HepG2 (cell line): ENCODE results near the gene CCDC80. TPM values are rescaled to one million over a fixed set of nuclear protein-coding genes. Genes with fewer than 3 reads are reported as not detected.

Experiments used
- ATAC-seq: fragments of 200-7000 bp; cut with Tn5 transposase; 3 replicates; pipeline ENCODE4 v1.9.1; 2020; ENCODE audit warnings: mild to moderate bottlenecking, moderate library complexity
- BruUV-seq: library from RNA; stranded (reverse); fragments of 400-500 nt; replicated peaks from 2 replicates; lab custom pipeline; 2021; lab: Mats Ljungman, UMichigan
- CTCF ChIA-PET: fragments of 300-600 bp; formaldehyde crosslinking; extraction: SDS; loops from one replicate; lab custom pipeline; 2021; ENCODE audit warnings: low total read pairs, inconsistent platforms, low intra/inter-chr PET ratio; lab: Yijun Ruan, JAX
- POLR2A ChIA-PET: fragments of 350-600 bp; sonication (Branson Sonifier 250); formaldehyde crosslinking; loops from one replicate; lab custom pipeline; 2020; ENCODE audit warnings: antibody characterized with exemption, inconsistent platforms; lab: Yijun Ruan, JAX
- DNase-seq: peaks from one replicate; pipeline ENCODE4 v3.0.0-alpha.2; 2015; ENCODE audit warnings: low spot score
- FAIRE-seq: peaks from 3 replicates; lab custom pipeline; 2011; peaks lifted over from hg19 to GRCh38; lab: Jason Lieb, UNC
- H2AFZ ChIP-seq: one replicate; pipeline ENCODE4 v1.6.1; 2011; ENCODE audit warnings: low read length, inconsistent platforms
- H3K27ac ChIP-seq: fragments of 300-600 bp; 3 replicates; pipeline ENCODE4 v1.8.0; 2011; ENCODE audit warnings: mixed run types, mild to moderate bottlenecking, mixed read lengths, low read length, inconsistent platforms; ENCODE audit not compliant: insufficient read depth; ENCODE audit errors: extremely low read length
- H3K27me3 ChIP-seq, 2 experiments: fragments of 200-600 bp in 1 of 2; 2 replicates in 1 of 2; 3 replicates in 1 of 2; pipeline versions ENCODE4 v1.6.0 to v1.8.0; 2011; ENCODE audit warnings: low read length in 2 of 2, mild to moderate bottlenecking in 2 of 2, moderate library complexity in 2 of 2, inconsistent platforms in 1 of 2; ENCODE audit not compliant: insufficient read depth in 2 of 2, control insufficient read depth in 1 of 2
- H3K36me3 ChIP-seq, 2 experiments: fragments of 200-600 bp in 1 of 2; replicated peaks in 1 of 2; 2 replicates in 1 of 2; 3 replicates in 1 of 2; pipeline versions ENCODE4 v1.5.1 to v1.8.0; 2011; ENCODE audit warnings: low read length in 2 of 2, inconsistent platforms in 1 of 2; ENCODE audit not compliant: insufficient read depth in 2 of 2, control insufficient read depth in 1 of 2
- H3K4me1 ChIP-seq: 2 replicates; pipeline ENCODE4 v1.5.1; 2012; ENCODE audit warnings: low read length, inconsistent platforms; ENCODE audit not compliant: insufficient read depth
- H3K4me2 ChIP-seq: 2 replicates; pipeline ENCODE4 v1.6.0; 2011; ENCODE audit warnings: low read depth, low read length, inconsistent platforms
- H3K4me3 ChIP-seq, 3 experiments: fragments of 200-600 bp in 1 of 3; sonication (generic), shearing (Covaris generic) in 1 of 3; replicated peaks in 1 of 3; 2 replicates each; pipeline ENCODE4 v1.5.1; 2011 to 2016; ENCODE audit warnings: low read length in 3 of 3, inconsistent platforms in 2 of 3, low read depth in 2 of 3, mild to moderate bottlenecking in 2 of 3, control low read depth in 1 of 3, mixed read lengths in 1 of 3; ENCODE audit not compliant: insufficient read depth in 1 of 3
- H3K79me2 ChIP-seq: one replicate; pipeline ENCODE4 v1.6.1; 2011; ENCODE audit warnings: low read length, inconsistent platforms; ENCODE audit not compliant: insufficient read depth
- H3K9ac ChIP-seq: 2 replicates; pipeline ENCODE4 v1.6.0; 2011; ENCODE audit warnings: mild to moderate bottlenecking, low read depth, low read length, inconsistent platforms; ENCODE audit not compliant: insufficient read depth
- H3K9me3 ChIP-seq: 2 replicates; pipeline ENCODE4 v1.5.1; 2012; ENCODE audit warnings: mild to moderate bottlenecking, low read length
- H4K20me1 ChIP-seq: 2 replicates; pipeline ENCODE4 v1.6.0; 2011; ENCODE audit warnings: inconsistent platforms, mild to moderate bottlenecking, low read length, moderate library complexity; ENCODE audit not compliant: insufficient read depth
- CAMTA2 ChIP-seq: sonication (generic); formaldehyde crosslinking; IDR thresholded peaks from 2 replicates; pipeline ENCODE4 v1.4.0; 2020; ENCODE audit warnings: mild to moderate bottlenecking, missing genetic modification reagents, borderline replicate concordance
- EP300 ChIP-seq, 3 experiments: sonication (generic) in 1 of 3; formaldehyde crosslinking in 1 of 3; IDR thresholded peaks; 2 replicates each; pipeline versions ENCODE4 v1.5.1 to v1.6.1; 2011 to 2020; ENCODE audit warnings: low read depth in 2 of 3, low read length in 2 of 3, borderline replicate concordance in 1 of 3, improper control_type of control experiment in 1 of 3, mild to moderate bottlenecking in 1 of 3, missing genetic modification reagents in 1 of 3, moderate library complexity in 1 of 3
- HNRNPUL1 ChIP-seq: fragments of 200-400 bp; formaldehyde crosslinking; IDR thresholded peaks from 2 replicates; pipeline ENCODE4 v1.6.1; 2017; ENCODE audit warnings: low read depth, mild to moderate bottlenecking, low read length, moderate library complexity
- RFX1 ChIP-seq: fragments of 450-650 bp; IDR thresholded peaks from 2 replicates; pipeline ENCODE4 v1.6.1; 2017
- RORA ChIP-seq: sonication (generic); formaldehyde crosslinking; IDR thresholded peaks from 2 replicates; pipeline ENCODE4 v1.5.0; 2020; ENCODE audit warnings: mild to moderate bottlenecking, missing genetic modification reagents, moderate library complexity
- SMARCC2 ChIP-seq: fragments of 450-650 bp; IDR thresholded peaks from 2 replicates; pipeline ENCODE4 v1.6.1; 2017; ENCODE audit warnings: antibody characterized with exemption, mild to moderate bottlenecking
- ZNF496 ChIP-seq: sonication (generic); formaldehyde crosslinking; IDR thresholded peaks from 2 replicates; pipeline ENCODE4 v1.8.1; 2023; ENCODE audit warnings: mild to moderate bottlenecking, moderate library complexity, missing genetic modification reagents; ENCODE audit not compliant: insufficient replicate concordance
- WGBS: methylation state at CpG from one replicate; pipeline ENCODE4 v1.1.6; 2017; ENCODE audit warnings: low lambda C conversion rate; 5-methylcytosine and 5-hydroxymethylcytosine counted together
- in situ Hi-C: cut with HindIII; loops from 2 replicates; pipeline ENCODE4 v1.10.0; 2017; ENCODE audit warnings: low pct_unique_long_range_greater_than_20kb; ENCODE audit not compliant: extremely low pct_ligation_motif_present
- intact Hi-C: fragments of 100-400 bp; cut with micrococcal nuclease; formaldehyde crosslinking; loops from one replicate; pipeline ENCODE4 v1.10.0; 2022; ENCODE audit not compliant: unreplicated experiment
- polyA plus RNA-seq, 8 experiments: library from polyadenylated mRNA; depleted of rRNA in 3 of 8; stranded (reverse) in 7 of 8; unstranded in 1 of 8; fragments of >200 nt; fragmentation: Illumina TruSeq in 4 of 8; extraction: Trizol in 4 of 8; gene quantifications; 2 replicates each; pipeline versions ENCODE4 v1.2.1 to v1.2.3, GENCODE V29; 2011 to 2016; ENCODE audit warnings: low read depth in 4 of 8, missing spikeins in 1 of 8, mixed read lengths in 1 of 8; ENCODE audit not compliant: insufficient read depth in 1 of 8
- total RNA-seq, 5 experiments: library from RNA; depleted of rRNA; stranded (reverse); fragments of >200 nt; fragmentation: Illumina TruSeq; extraction: Trizol; gene quantifications; 2 replicates each; pipeline ENCODE4 v1.2.3, GENCODE V29; 2016; ENCODE audit warnings: low read depth in 1 of 5

The CCDC80 gene
- total and polyA plus RNA-seq, 2 of the 13 experiments (the other 11 are each of a cell fraction or from before 2014, with no cell fraction given) = not detected

GRCh38 chr3:112605285-112605684, 35.7 kb downstream of the CCDC80 start:
- ATAC-seq = no peak
- H3K4me2 ChIP-seq = no peak overlapping the region
- H3K79me2 ChIP-seq = no peaks in the 10 kb centered on the region
- CTCF ChIA-PET = no interaction called here
- no peaks in the 10 kb centered on the region for H3K4me1 ChIP-seq
- H3K27ac ChIP-seq = no peak overlapping the region
- POLR2A ChIA-PET = no interaction called here
- TF ChIP-seq ZNF496 (CRISPR knock-in tag) (no peak), CAMTA2 (CRISPR knock-in tag) (no peak), RFX1 (peak; percentile 37; the same call in 1 of the 2 replicates), SMARCC2 (no peak)
- TF ChIP-seq, all 625 proteins: peak for 1
- Histone ChIP-seq H2AFZ (no peak overlapping the region), H3K9ac (no peak overlapping the region), H3K36me3 (no peaks in the 10 kb centered on the region), H4K20me1 (no peaks in the 10 kb centered on the region), H3K4me3 (no peak overlapping the region), H3K9me3 (no peaks in the 10 kb centered on the region), H3K27me3 (no peaks in the 10 kb centered on the region)
- intact Hi-C loops (no loop called here), in situ Hi-C loops (no loop called here)
- DNase-seq = no peak
- WGBS = 74% methylated on average over 7 of the region's 9 CpGs
- no peak for FAIRE-seq
- no TSS peak for BruUV-seq

GRCh38 chr3:112604536-112604935, 36.4 kb downstream of the CCDC80 start:
- Histone ChIP-seq H3K4me1 (no peaks in the 10 kb centered on the region), H3K4me3 (no peak overlapping the region), H3K9me3 (no peaks in the 10 kb centered on the region), H2AFZ (no peak overlapping the region), H3K27me3 (no peaks in the 10 kb centered on the region), H4K20me1 (no peaks in the 10 kb centered on the region), H3K4me2 (no peak overlapping the region), H3K36me3 (no peaks in the 10 kb centered on the region), H3K79me2 (no peaks in the 10 kb centered on the region), H3K9ac (no peak overlapping the region), H3K27ac (no peak overlapping the region)
- DNase-seq (no peak), ATAC-seq (no peak), FAIRE-seq (no peak)
- intact Hi-C loops (no loop called here), in situ Hi-C loops (no loop called here)
- POLR2A ChIA-PET = no interaction called here
- TF ChIP-seq RORA (CRISPR knock-in tag) (no peak), EP300 (IDR thresholded peaks at IDR 0.05; ENCODE audit: low read depth in 2 of 2, low read length in 2 of 2) (no peak), EP300 (CRISPR knock-in tag; IDR thresholded peaks at IDR 0.05; ENCODE audit: borderline replicate concordance) (no peak), HNRNPUL1 (no peak)
- 47% methylated on average over 4 of the region's 4 CpGs for WGBS
- BruUV-seq = no TSS peak
- CTCF ChIA-PET = no interaction called here
